K562 (cell line): Measurements from ENCODE around the gene SF3A2. TPM values are rescaled to one million over a fixed set of nuclear protein-coding genes. Genes with fewer than 3 reads are reported as not detected.

Experiments
- ATAC-seq: fragments of 200-7000 bp; cut with Tn5 transposase; 3 replicates; pipeline ENCODE4 v1.9.1; 2020; ENCODE audit warnings: moderate library complexity
- BruUV-seq: library from RNA; stranded (reverse); fragments of 400-500 nt; replicated peaks from 2 replicates; lab custom pipeline; 2021; lab: Mats Ljungman, UMichigan
- CTCF ChIA-PET: fragments of 300-600 bp; formaldehyde crosslinking; extraction: SDS; loops from one replicate; lab custom pipeline; 2021; ENCODE audit warnings: low intra/inter-chr PET ratio; lab: Yijun Ruan, JAX
- POLR2A ChIA-PET: fragments of 300-600, 350-650 bp; sonication (Branson Sonifier 250); formaldehyde crosslinking; extraction: SDS; loops from one replicate; lab custom pipeline; 2021; ENCODE audit warnings: antibody characterized with exemption, inconsistent platforms; lab: Yijun Ruan, JAX
- DNase-seq, 4 experiments: peaks; one replicate each; pipeline versions ENCODE4 v3.0.0 to v3.0.0-alpha.2; 2011 to 2018; ENCODE audit warnings: low spot score in 3 of 4, mixed read lengths in 3 of 4; ENCODE audit errors: extremely low read depth in 1 of 4
- FAIRE-seq: peaks from 2 replicates; lab custom pipeline; 2011; peaks lifted over from hg19 to GRCh38; lab: Jason Lieb, UNC
- H2AFZ ChIP-seq: 2 replicates; pipeline ENCODE4 v1.6.0; 2011; ENCODE audit warnings: low read depth, low read length, control low read depth, inconsistent platforms
- H3K27ac ChIP-seq: fragments of 200-600 bp; 3 replicates; pipeline ENCODE4 v1.8.0; 2011; ENCODE audit warnings: low read depth, mild to moderate bottlenecking, control low read depth, inconsistent platforms, low read length, moderate library complexity, mixed read lengths; ENCODE audit errors: extremely low read depth
- H3K27me3 ChIP-seq, 2 experiments: fragments of 300-600 bp in 1 of 2; 2 replicates in 1 of 2; 3 replicates in 1 of 2; pipeline versions ENCODE4 v1.6.0 to v1.8.0; 2011; ENCODE audit warnings: inconsistent platforms in 2 of 2, low read length in 2 of 2, mild to moderate bottlenecking in 1 of 2, mixed read lengths in 1 of 2, moderate library complexity in 1 of 2; ENCODE audit not compliant: control insufficient read depth in 2 of 2, insufficient read depth in 2 of 2
- H3K36me3 ChIP-seq: fragments of 300-600 bp; 3 replicates; pipeline ENCODE4 v1.8.0; 2011; ENCODE audit warnings: mild to moderate bottlenecking, low read length, inconsistent platforms; ENCODE audit not compliant: control insufficient read depth, insufficient read depth
- H3K4me1 ChIP-seq, 2 experiments: fragments of 200-600 bp in 1 of 2; replicated peaks in 1 of 2; 2 replicates in 1 of 2; 3 replicates in 1 of 2; pipeline versions ENCODE4 v1.5.1 to v1.8.0; 2011; ENCODE audit warnings: inconsistent platforms in 2 of 2, low read length in 2 of 2, mild to moderate bottlenecking in 1 of 2, mixed read lengths in 1 of 2, moderate library complexity in 1 of 2; ENCODE audit not compliant: control insufficient read depth in 2 of 2, insufficient read depth in 2 of 2
- H3K4me2 ChIP-seq: 2 replicates; pipeline ENCODE4 v1.6.1; 2011; ENCODE audit warnings: low read length, control low read depth, inconsistent platforms, mixed read lengths; ENCODE audit not compliant: insufficient read depth
- H3K4me3 ChIP-seq: fragments of 200-600 bp; sonication (generic), shearing (Covaris generic); 2 replicates; pipeline ENCODE4 v1.5.1; 2016; ENCODE audit warnings: control low read depth, inconsistent platforms
- H3K79me2 ChIP-seq: fragments of 200-600 bp; 3 replicates; pipeline ENCODE4 v1.8.0; 2011; ENCODE audit warnings: low read length, inconsistent platforms; ENCODE audit not compliant: control insufficient read depth, insufficient read depth
- H3K9ac ChIP-seq, 2 experiments: 2 replicates each; pipeline versions ENCODE4 v1.6.0 to v1.6.1; 2011; ENCODE audit warnings: low read depth in 2 of 2, low read length in 2 of 2, control low read depth in 1 of 2, inconsistent platforms in 1 of 2, mild to moderate bottlenecking in 1 of 2, mixed read lengths in 1 of 2; ENCODE audit not compliant: insufficient read depth in 1 of 2
- H3K9me1 ChIP-seq: one replicate; pipeline ENCODE4 v1.6.0; 2011; ENCODE audit warnings: inconsistent platforms, mild to moderate bottlenecking, low read length, moderate library complexity; ENCODE audit not compliant: control insufficient read depth, insufficient read depth
- H3K9me3 ChIP-seq: replicated peaks from 2 replicates; pipeline ENCODE4 v1.5.1; 2011; ENCODE audit warnings: low read depth, low read length, inconsistent platforms; ENCODE audit not compliant: control insufficient read depth, insufficient read depth
- H4K20me1 ChIP-seq: replicated peaks from 2 replicates; pipeline ENCODE4 v1.6.1; 2011; ENCODE audit warnings: low read length, inconsistent platforms, mixed read lengths; ENCODE audit not compliant: control insufficient read depth, insufficient read depth
- BCL6 ChIP-seq: fragments of 250-450 bp; sonication (Bioruptor Pico); IDR thresholded peaks from 2 replicates; pipeline ENCODE4 v1.4.0; 2020
- DACH1 ChIP-seq: fragments of 450-650 bp; IDR thresholded peaks from 2 replicates; pipeline ENCODE4 v1.6.1; 2018; ENCODE audit not compliant: partially characterized antibody
- FOXP1 ChIP-seq: sonication (generic); formaldehyde crosslinking; IDR thresholded peaks from 2 replicates; pipeline ENCODE4 v1.8.0; 2022; ENCODE audit warnings: mild to moderate bottlenecking, missing genetic modification reagents
- KDM5B ChIP-seq: fragments of 200-600 bp; sonication (generic); IDR thresholded peaks from 2 replicates; pipeline ENCODE4 v1.6.1; 2012; ENCODE audit warnings: low read depth, mild to moderate bottlenecking, moderate library complexity, low read length, control low read depth, inconsistent platforms; ENCODE audit not compliant: insufficient replicate concordance
- KHSRP ChIP-seq: fragments of 450-650 bp; IDR thresholded peaks from 2 replicates; pipeline ENCODE4 v1.6.1; 2017
- NFE2 ChIP-seq: IDR thresholded peaks from 2 replicates; pipeline ENCODE4 v1.6.1; 2014; ENCODE audit warnings: antibody characterized with exemption, low read depth
- RBFOX2 ChIP-seq: fragments of 200-400 bp; formaldehyde crosslinking; IDR thresholded peaks from 2 replicates; pipeline ENCODE4 v1.6.1; 2017; ENCODE audit warnings: low read depth, mild to moderate bottlenecking, low read length, moderate library complexity
- SRSF7 ChIP-seq: fragments of 200-400 bp; formaldehyde crosslinking; optimal IDR thresholded peaks from 2 replicates; pipeline ENCODE3; 2017; ENCODE audit warnings: mild to moderate bottlenecking, low read depth, low read length
- ZC3H11A ChIP-seq: IDR thresholded peaks from 2 replicates; pipeline ENCODE4 v1.6.1; 2012; ENCODE audit warnings: low read depth, low read length, improper control_type of control experiment
- ZNF444 ChIP-seq: fragments of 250-450 bp; sonication (Bioruptor Pico); IDR thresholded peaks from 2 replicates; pipeline ENCODE4 v1.4.0; 2020; ENCODE audit warnings: mild to moderate bottlenecking, moderate library complexity
- WGBS: fragments of 100-300 bp; shearing (Covaris generic); methylation state at CpG from one replicate; pipeline ENCODE4 v1.1.6; 2016; ENCODE audit warnings: low coverage, mixed read lengths; ENCODE audit not compliant: insufficient coverage; ENCODE audit errors: missing lambda C conversion rate; 5-methylcytosine and 5-hydroxymethylcytosine counted together
- in situ Hi-C: fragments of 300-500 bp; cut with MboI; formaldehyde crosslinking; loops from 4 replicates; pipeline ENCODE4 v1.15.0; 2018; ENCODE audit warnings: inconsistent platforms, mixed read lengths
- intact Hi-C: fragments of 100-400 bp; cut with micrococcal nuclease; formaldehyde crosslinking; loops from 2 replicates; pipeline ENCODE4 v1.14.2; 2022
- polyA plus RNA-seq, 8 experiments: library from polyadenylated mRNA; depleted of rRNA in 4 of 8; stranded (reverse) in 5 of 8; unstranded in 3 of 8; fragments of >200 nt; fragmentation: Nextera tagmentation in 2 of 8; fragmentation: Illumina TruSeq in 1 of 8; extraction: Ambion mirVana in 2 of 8; extraction: Trizol in 1 of 8; gene quantifications; 2 replicates each; pipeline versions ENCODE4 v1.2.1 to v1.2.3, GENCODE V29; 2011 to 2014; ENCODE audit warnings: inconsistent platforms in 1 of 8, missing spikeins in 1 of 8
- total RNA-seq, 7 experiments: library from RNA; depleted of rRNA in 6 of 7; stranded (reverse); fragments of >200 nt in 6 of 7; fragmentation: Illumina TruSeq in 2 of 7; extraction: Trizol in 2 of 7; gene quantifications; 2 replicates each; pipeline versions ENCODE4 v1.2.1 to v1.2.3, GENCODE V29; 2011 to 2021; ENCODE audit warnings: low replicate concordance in 1 of 7
- TF ChIP-seq, protein P1 (sequence below), 3 experiments: IDR thresholded peaks in 2 of 3; conservative IDR thresholded peaks in 1 of 3; 2 replicates each; pipeline ENCODE4 v1.5.1; 2011 to 2012; ENCODE audit warnings: low read length in 3 of 3, mild to moderate bottlenecking in 3 of 3, control low read depth in 2 of 3, improper control_type of control experiment in 1 of 3, inconsistent platforms in 1 of 3, low read depth in 1 of 3, mixed read lengths in 1 of 3, moderate library complexity in 1 of 3; ENCODE audit not compliant: insufficient read depth in 2 of 3
- TF ChIP-seq, protein P2 (sequence below): IDR thresholded peaks from 2 replicates; pipeline ENCODE4 v1.6.1; 2011; ENCODE audit warnings: borderline replicate concordance, low read depth, mild to moderate bottlenecking, moderate library complexity, low read length; ENCODE audit not compliant: insufficient read depth, poor library complexity, severe bottlenecking
- TF ChIP-seq, protein P3 (sequence below): fragments of 250-450 bp; sonication (Bioruptor Pico); IDR thresholded peaks from 2 replicates; pipeline ENCODE4 v1.5.0; 2021; ENCODE audit warnings: mild to moderate bottlenecking, moderate library complexity
- TF ChIP-seq, protein P4 (sequence below): fragments of 250-450 bp; sonication (Bioruptor Pico); IDR thresholded peaks from 2 replicates; pipeline ENCODE4 v1.8.0; 2022; ENCODE audit warnings: inconsistent platforms

SF3A2 gene
- total and polyA plus RNA-seq, 9 of the 15 experiments (the other 6 are each of a cell fraction or from before 2014, with no cell fraction given): 0.17 to 194 (median 22.8) TPM

DNA sequence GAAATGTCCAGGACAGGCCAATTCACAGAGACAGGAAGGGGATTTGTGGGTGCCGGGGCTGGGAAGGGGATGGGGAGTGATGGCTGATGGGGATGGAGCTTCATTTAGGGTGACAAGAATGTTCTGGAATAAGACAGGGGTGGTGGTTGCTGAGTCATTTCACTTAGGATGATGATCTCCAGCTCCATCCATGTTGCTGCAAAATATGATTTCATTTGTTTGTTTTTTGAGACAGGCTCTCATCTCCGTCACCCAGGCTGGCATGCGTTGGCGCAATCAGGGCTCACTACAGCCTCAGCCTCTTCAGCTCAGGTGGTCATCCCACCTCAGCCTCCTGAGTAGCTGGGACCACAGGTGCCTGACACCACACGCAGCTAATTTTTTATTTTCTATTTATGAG is 22.7 kb downstream of the SF3A2 start:
- peaks cover 14 to 50% of the 10 kb centered on the region in 2 experiments; a peak in 4 of 5 replicates for H3K4me1 ChIP-seq
- H3K79me2 ChIP-seq: no peaks in the 10 kb centered on the region
- FAIRE-seq: no peak
- no peak overlapping the region for H2AFZ ChIP-seq
- no peak overlapping the region for H3K4me3 ChIP-seq
- in situ Hi-C loops: no loop called here
- H3K36me3 ChIP-seq: no peaks in the 10 kb centered on the region
- no TSS peak for BruUV-seq
- H3K4me2 ChIP-seq: no peak overlapping the region
- CTCF ChIA-PET: no interaction called here
- no peaks in the 10 kb centered on the region for H3K9me1 ChIP-seq
- ATAC-seq: no peak
- 87% methylated on average over 4 of the region's 5 CpGs for WGBS
- intact Hi-C loops: no loop called here
- H3K27ac ChIP-seq: no peak overlapping the region
- no peak for DNase-seq
- no peaks in the 10 kb centered on the region for H3K27me3 ChIP-seq
- no peaks in the 10 kb centered on the region for H3K9me3 ChIP-seq
- H3K9ac ChIP-seq: no peak overlapping the region
- H4K20me1 ChIP-seq: no peaks in the 10 kb centered on the region
- POLR2A ChIA-PET: interaction anchor here (0.7 to 6.7 kb wide), 5 partner anchors 10 to 972 kb away, joined by 4 to 52 read pairs (median 6); partner anchors contain the start of gene AMH
- TF ChIP-seq NFE2 (peak; percentile 68), ZC3H11A (no peak), DACH1 (no peak), KHSRP (no peak), ZNF444 (CRISPR knock-in tag) (no peak), KDM5B (no peak), SRSF7 (no peak), RBFOX2 (no peak), BCL6 (CRISPR knock-in tag) (no peak), FOXP1 (no peak)
- TF ChIP-seq, protein P1, sequence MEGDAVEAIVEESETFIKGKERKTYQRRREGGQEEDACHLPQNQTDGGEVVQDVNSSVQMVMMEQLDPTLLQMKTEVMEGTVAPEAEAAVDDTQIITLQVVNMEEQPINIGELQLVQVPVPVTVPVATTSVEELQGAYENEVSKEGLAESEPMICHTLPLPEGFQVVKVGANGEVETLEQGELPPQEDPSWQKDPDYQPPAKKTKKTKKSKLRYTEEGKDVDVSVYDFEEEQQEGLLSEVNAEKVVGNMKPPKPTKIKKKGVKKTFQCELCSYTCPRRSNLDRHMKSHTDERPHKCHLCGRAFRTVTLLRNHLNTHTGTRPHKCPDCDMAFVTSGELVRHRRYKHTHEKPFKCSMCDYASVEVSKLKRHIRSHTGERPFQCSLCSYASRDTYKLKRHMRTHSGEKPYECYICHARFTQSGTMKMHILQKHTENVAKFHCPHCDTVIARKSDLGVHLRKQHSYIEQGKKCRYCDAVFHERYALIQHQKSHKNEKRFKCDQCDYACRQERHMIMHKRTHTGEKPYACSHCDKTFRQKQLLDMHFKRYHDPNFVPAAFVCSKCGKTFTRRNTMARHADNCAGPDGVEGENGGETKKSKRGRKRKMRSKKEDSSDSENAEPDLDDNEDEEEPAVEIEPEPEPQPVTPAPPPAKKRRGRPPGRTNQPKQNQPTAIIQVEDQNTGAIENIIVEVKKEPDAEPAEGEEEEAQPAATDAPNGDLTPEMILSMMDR (IDR thresholded peaks at IDR 0.05 in 2 of 3, conservative IDR thresholded peaks at IDR 0.05 in 1 of 3; ENCODE audit: insufficient read depth in 2 of 3, low read depth in 1 of 3, low read length in 3 of 3): no peak
- TF ChIP-seq, protein P2, sequence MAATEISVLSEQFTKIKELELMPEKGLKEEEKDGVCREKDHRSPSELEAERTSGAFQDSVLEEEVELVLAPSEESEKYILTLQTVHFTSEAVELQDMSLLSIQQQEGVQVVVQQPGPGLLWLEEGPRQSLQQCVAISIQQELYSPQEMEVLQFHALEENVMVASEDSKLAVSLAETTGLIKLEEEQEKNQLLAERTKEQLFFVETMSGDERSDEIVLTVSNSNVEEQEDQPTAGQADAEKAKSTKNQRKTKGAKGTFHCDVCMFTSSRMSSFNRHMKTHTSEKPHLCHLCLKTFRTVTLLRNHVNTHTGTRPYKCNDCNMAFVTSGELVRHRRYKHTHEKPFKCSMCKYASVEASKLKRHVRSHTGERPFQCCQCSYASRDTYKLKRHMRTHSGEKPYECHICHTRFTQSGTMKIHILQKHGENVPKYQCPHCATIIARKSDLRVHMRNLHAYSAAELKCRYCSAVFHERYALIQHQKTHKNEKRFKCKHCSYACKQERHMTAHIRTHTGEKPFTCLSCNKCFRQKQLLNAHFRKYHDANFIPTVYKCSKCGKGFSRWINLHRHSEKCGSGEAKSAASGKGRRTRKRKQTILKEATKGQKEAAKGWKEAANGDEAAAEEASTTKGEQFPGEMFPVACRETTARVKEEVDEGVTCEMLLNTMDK: no peak
- TF ChIP-seq, protein P3, sequence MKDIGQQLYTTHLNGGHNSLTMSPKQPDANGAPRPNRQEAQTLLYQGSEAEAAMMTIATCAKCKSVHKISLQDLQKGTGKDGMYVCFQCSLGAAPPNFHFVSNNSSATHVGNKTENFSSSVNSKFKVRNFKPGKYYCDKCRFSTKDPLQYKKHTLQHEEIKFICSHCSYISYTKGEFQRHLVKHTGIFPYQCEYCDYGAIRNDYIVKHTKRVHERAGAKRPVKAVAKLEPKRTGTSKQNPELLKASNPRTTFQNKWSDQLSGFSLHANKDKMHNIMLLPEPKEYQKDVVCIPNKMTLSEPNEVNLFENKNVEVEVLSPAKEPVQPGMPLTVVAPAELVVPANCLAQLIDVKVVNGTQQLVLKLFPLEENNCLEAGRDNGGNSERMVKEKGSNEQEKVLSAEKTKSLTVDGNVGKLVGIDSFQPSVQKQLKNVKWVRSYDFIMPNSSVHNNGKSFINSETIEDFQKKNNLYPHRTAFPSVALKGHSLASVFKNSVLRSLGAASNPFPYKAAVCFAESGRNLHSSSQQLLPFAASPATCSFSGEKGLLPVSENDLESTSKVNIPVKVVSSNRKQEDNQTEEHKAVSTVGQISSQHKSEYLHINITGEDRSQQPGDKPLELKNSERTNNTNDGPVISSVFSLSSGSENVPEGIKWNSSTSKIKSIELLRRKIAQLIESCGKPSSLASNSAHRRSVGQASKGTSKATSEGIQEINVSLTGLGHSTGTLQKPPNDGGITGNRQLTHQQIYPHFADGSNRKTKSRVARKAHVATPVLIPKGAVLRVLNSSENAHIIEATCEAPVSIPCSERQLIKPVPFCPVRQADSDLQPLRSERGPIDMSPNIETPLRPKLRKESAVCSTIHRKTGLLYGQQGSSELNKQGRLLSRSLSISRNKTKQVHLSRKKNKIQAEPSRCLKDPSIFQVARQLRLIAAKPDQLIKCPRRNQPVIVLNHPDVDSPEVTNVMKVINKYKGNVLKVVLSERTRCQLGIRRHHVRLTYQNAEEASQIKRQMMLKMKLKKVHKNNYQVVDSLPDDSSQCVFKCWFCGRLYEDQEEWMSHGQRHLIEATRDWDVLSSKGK: no peak
- TF ChIP-seq, protein P4, sequence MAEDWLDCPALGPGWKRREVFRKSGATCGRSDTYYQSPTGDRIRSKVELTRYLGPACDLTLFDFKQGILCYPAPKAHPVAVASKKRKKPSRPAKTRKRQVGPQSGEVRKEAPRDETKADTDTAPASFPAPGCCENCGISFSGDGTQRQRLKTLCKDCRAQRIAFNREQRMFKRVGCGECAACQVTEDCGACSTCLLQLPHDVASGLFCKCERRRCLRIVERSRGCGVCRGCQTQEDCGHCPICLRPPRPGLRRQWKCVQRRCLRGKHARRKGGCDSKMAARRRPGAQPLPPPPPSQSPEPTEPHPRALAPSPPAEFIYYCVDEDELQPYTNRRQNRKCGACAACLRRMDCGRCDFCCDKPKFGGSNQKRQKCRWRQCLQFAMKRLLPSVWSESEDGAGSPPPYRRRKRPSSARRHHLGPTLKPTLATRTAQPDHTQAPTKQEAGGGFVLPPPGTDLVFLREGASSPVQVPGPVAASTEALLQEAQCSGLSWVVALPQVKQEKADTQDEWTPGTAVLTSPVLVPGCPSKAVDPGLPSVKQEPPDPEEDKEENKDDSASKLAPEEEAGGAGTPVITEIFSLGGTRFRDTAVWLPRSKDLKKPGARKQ (CRISPR knock-in tag): no peak
